H1 (cell line): Measurements from ENCODE around the gene RERG. TPM values are rescaled to one million over a fixed set of nuclear protein-coding genes. Genes with fewer than 3 reads are reported as not detected.

ENCODE experiments used
- CTCF ChIA-PET: fragments of 300-600 bp; sonication (Branson Sonifier 250); formaldehyde crosslinking; loops from one replicate; lab custom pipeline; 2021; ENCODE audit not compliant: partially characterized antibody; lab: Charles Lee
- POLR2A ChIA-PET: fragments of 300-600 bp; sonication (Branson Sonifier 250); formaldehyde crosslinking; loops from one replicate; lab custom pipeline; 2021; ENCODE audit warnings: inconsistent platforms; ENCODE audit not compliant: partially characterized antibody; lab: Charles Lee
- DNase-seq, 2 experiments: peaks; one replicate each; pipeline versions ENCODE4 v3.0.0 to v3.0.0-alpha.2; 2010 to 2022; ENCODE audit warnings: low spot score in 2 of 2, low read depth in 1 of 2, mixed read lengths in 1 of 2
- FAIRE-seq: peaks from 2 replicates; lab custom pipeline; 2011; peaks lifted over from hg19 to GRCh38; lab: Jason Lieb, UNC
- H2AFZ ChIP-seq: 2 replicates; pipeline ENCODE4 v1.8.1; 2012; ENCODE audit warnings: low read length, inconsistent platforms
- H2AK5ac ChIP-seq: 2 replicates; pipeline ENCODE4 v1.6.1; 2013; ENCODE audit warnings: low read depth, low read length
- H2BK120ac ChIP-seq: replicated peaks from 2 replicates; pipeline ENCODE3; 2013; ENCODE audit warnings: low read depth, low read length, inconsistent platforms
- H2BK12ac ChIP-seq: 2 replicates; pipeline ENCODE4 v1.6.1; 2013; ENCODE audit warnings: low read depth, low read length
- H2BK15ac ChIP-seq: 2 replicates; pipeline ENCODE4 v1.6.1; 2013; ENCODE audit warnings: low read length
- H2BK20ac ChIP-seq: 2 replicates; pipeline ENCODE4 v1.6.1; 2013; ENCODE audit warnings: low read length
- H2BK5ac ChIP-seq: 2 replicates; pipeline ENCODE4 v1.6.1; 2013; ENCODE audit warnings: low read depth, low read length
- H3K14ac ChIP-seq: 2 replicates; pipeline ENCODE4 v1.6.1; 2013; ENCODE audit warnings: inconsistent platforms; ENCODE audit not compliant: insufficient read length
- H3K18ac ChIP-seq: 2 replicates; pipeline ENCODE4 v1.6.1; 2013; ENCODE audit warnings: low read length; ENCODE audit errors: extremely low read depth
- H3K23ac ChIP-seq: 2 replicates; pipeline ENCODE4 v1.6.1; 2013; ENCODE audit warnings: inconsistent platforms; ENCODE audit not compliant: insufficient read length
- H3K23me2 ChIP-seq: 2 replicates; pipeline ENCODE4 v1.6.1; 2013; ENCODE audit warnings: low read depth, low read length
- H3K27ac ChIP-seq: 2 replicates; pipeline ENCODE4 v1.6.1; 2011; ENCODE audit warnings: low read depth, low read length, inconsistent platforms
- H3K27me3 ChIP-seq, 4 experiments: replicated peaks in 1 of 4; 1 replicate in 1 of 4; 2 replicates in 3 of 4; pipeline versions ENCODE4 v1.6.1 to v1.8.1; 2011 to 2013; ENCODE audit warnings: low read length in 3 of 4, mild to moderate bottlenecking in 3 of 4, inconsistent platforms in 2 of 4, mixed read lengths in 2 of 4, moderate library complexity in 1 of 4; ENCODE audit not compliant: control insufficient read depth in 3 of 4, insufficient read depth in 3 of 4; ENCODE audit errors: extremely low read depth in 1 of 4
- H3K36me3 ChIP-seq, 4 experiments: 2 replicates each; pipeline versions ENCODE4 v1.6.1 to v1.8.1; 2011 to 2013; ENCODE audit warnings: mild to moderate bottlenecking in 4 of 4, low read length in 3 of 4, moderate library complexity in 2 of 4, control low read depth in 1 of 4, inconsistent platforms in 1 of 4; ENCODE audit not compliant: insufficient read depth in 4 of 4, control insufficient read depth in 2 of 4
- H3K4ac ChIP-seq: replicated peaks from 2 replicates; pipeline ENCODE3; 2013; ENCODE audit warnings: low read length, low read depth, mixed read lengths, inconsistent platforms; ENCODE audit not compliant: insufficient read length
- H3K4me1 ChIP-seq, 4 experiments: replicated peaks in 1 of 4; 1 replicate in 1 of 4; 2 replicates in 3 of 4; pipeline versions ENCODE4 v1.6.1 to v1.8.1; 2011 to 2013; ENCODE audit warnings: low read length in 3 of 4, inconsistent platforms in 2 of 4, mixed read lengths in 1 of 4; ENCODE audit not compliant: insufficient read depth in 4 of 4, control insufficient read depth in 3 of 4
- H3K4me2 ChIP-seq, 2 experiments: 2 replicates each; pipeline versions ENCODE4 v1.6.1 to v1.8.1; 2011 to 2013; ENCODE audit warnings: low read depth in 2 of 2, low read length in 2 of 2, control low read depth in 1 of 2, inconsistent platforms in 1 of 2, mild to moderate bottlenecking in 1 of 2; ENCODE audit not compliant: insufficient read depth in 1 of 2
- H3K4me3 ChIP-seq, 4 experiments: fragments of 200-600, 300-600 bp in 1 of 4; sonication (generic), shearing (Covaris generic), sonication (Bioruptor Twin) in 1 of 4; 2 replicates each; pipeline versions ENCODE4 v1.5.1 to v1.8.1; 2011 to 2016; ENCODE audit warnings: low read length in 4 of 4, low read depth in 3 of 4, control low read depth in 2 of 4, inconsistent platforms in 2 of 4, mild to moderate bottlenecking in 2 of 4, mixed read lengths in 1 of 4, moderate library complexity in 1 of 4; ENCODE audit not compliant: insufficient read depth in 2 of 4; ENCODE audit errors: extremely low read depth in 1 of 4
- H3K56ac ChIP-seq: replicated peaks from 2 replicates; pipeline ENCODE3; 2013; ENCODE audit warnings: low read depth, mild to moderate bottlenecking, mixed read lengths, low read length, inconsistent platforms; ENCODE audit not compliant: insufficient read length
- H3K79me1 ChIP-seq: 2 replicates; pipeline ENCODE4 v1.6.1; 2013; ENCODE audit warnings: low read depth, low read length, control low read depth
- H3K79me2 ChIP-seq, 2 experiments: 2 replicates each; pipeline versions ENCODE4 v1.6.1 to v1.8.1; 2012 to 2013; ENCODE audit warnings: low read length in 2 of 2, mild to moderate bottlenecking in 2 of 2, inconsistent platforms in 1 of 2; ENCODE audit not compliant: insufficient read depth in 2 of 2, control insufficient read depth in 1 of 2
- H3K9ac ChIP-seq, 4 experiments: replicated peaks in 1 of 4; 1 replicate in 1 of 4; 2 replicates in 3 of 4; pipeline versions ENCODE4 v1.6.1 to v1.8.1; 2011 to 2013; ENCODE audit warnings: low read depth in 3 of 4, low read length in 3 of 4, control low read depth in 2 of 4, mild to moderate bottlenecking in 2 of 4, moderate library complexity in 2 of 4, inconsistent platforms in 1 of 4; ENCODE audit errors: extremely low read depth in 1 of 4
- H3K9me3 ChIP-seq, 2 experiments: 2 replicates each; pipeline versions ENCODE4 v1.6.1 to v1.8.1; 2012 to 2013; ENCODE audit warnings: mild to moderate bottlenecking in 2 of 2, moderate library complexity in 2 of 2, control low read depth in 1 of 2, inconsistent platforms in 1 of 2, low read depth in 1 of 2, low read length in 1 of 2, mixed read lengths in 1 of 2; ENCODE audit not compliant: insufficient read depth in 2 of 2
- H4K20me1 ChIP-seq, 2 experiments: replicated peaks in 1 of 2; 2 replicates each; pipeline versions ENCODE3 to v1.8.1; 2011 to 2013; ENCODE audit warnings: inconsistent platforms in 2 of 2, low read length in 2 of 2, mild to moderate bottlenecking in 1 of 2; ENCODE audit not compliant: insufficient read depth in 2 of 2, control insufficient read depth in 1 of 2
- H4K5ac ChIP-seq: 2 replicates; pipeline ENCODE4 v1.6.1; 2013; ENCODE audit warnings: low read length, low read depth, mixed read lengths, inconsistent platforms; ENCODE audit not compliant: insufficient read length
- H4K8ac ChIP-seq: 2 replicates; pipeline ENCODE4 v1.8.0; 2013; ENCODE audit warnings: mild to moderate bottlenecking, moderate library complexity, low read length, inconsistent platforms; ENCODE audit not compliant: insufficient read depth; ENCODE audit errors: extremely low read depth
- H4K91ac ChIP-seq: replicated peaks from 2 replicates; pipeline ENCODE3; 2013; ENCODE audit warnings: low read length, mixed read lengths, inconsistent platforms; ENCODE audit not compliant: insufficient read length
- CBX5 ChIP-seq: fragments of 300-800, 300-1000 bp; sonication (generic); IDR thresholded peaks from 2 replicates; pipeline ENCODE4 v1.7.1; 2016; ENCODE audit warnings: antibody characterized with exemption, low read length, low read depth
- CHD1 ChIP-seq: IDR thresholded peaks from 2 replicates; pipeline ENCODE4 v1.6.1; 2012; ENCODE audit warnings: low read depth, low read length, improper control_type of control experiment
- CHD2 ChIP-seq: IDR thresholded peaks from 2 replicates; pipeline ENCODE4 v1.6.1; 2012; ENCODE audit warnings: low read length, improper control_type of control experiment
- EGR1 ChIP-seq: IDR thresholded peaks from 2 replicates; pipeline ENCODE4 v1.6.1; 2011; ENCODE audit warnings: low read depth, low read length, borderline replicate concordance
- FOSL1 ChIP-seq: IDR thresholded peaks from 2 replicates; pipeline ENCODE4 v1.6.1; 2011; ENCODE audit warnings: mild to moderate bottlenecking, low read depth, low read length, moderate library complexity; ENCODE audit not compliant: insufficient read depth
- MAFK ChIP-seq: IDR thresholded peaks from 2 replicates; pipeline ENCODE4 v1.6.1; 2012; ENCODE audit warnings: low read depth, mild to moderate bottlenecking, improper control_type of control experiment, low read length
- NANOG ChIP-seq: IDR thresholded peaks from 2 replicates; pipeline ENCODE4 v1.6.1; 2011; ENCODE audit warnings: low read length, low read depth, mild to moderate bottlenecking, inconsistent platforms; ENCODE audit not compliant: insufficient read depth, poor library complexity, severe bottlenecking
- POLR2AphosphoS5 ChIP-seq: IDR thresholded peaks from 2 replicates; pipeline ENCODE4 v1.6.1; 2011; ENCODE audit warnings: low read depth, low read length
- RXRA ChIP-seq: IDR thresholded peaks from 2 replicates; pipeline ENCODE4 v1.6.1; 2011; ENCODE audit warnings: low read depth, mild to moderate bottlenecking, low read length, moderate library complexity; ENCODE audit not compliant: insufficient read depth
- SIRT6 ChIP-seq: IDR thresholded peaks from one replicate; pipeline ENCODE4 v1.7.1; 2012; ENCODE audit warnings: low read length, inconsistent platforms
- SP2 ChIP-seq: IDR thresholded peaks from 2 replicates; pipeline ENCODE4 v1.6.1; 2012; ENCODE audit warnings: mild to moderate bottlenecking, low read length, inconsistent platforms
- TAF1 ChIP-seq: IDR thresholded peaks from 2 replicates; pipeline ENCODE4 v1.6.1; 2011; ENCODE audit warnings: mild to moderate bottlenecking, low read depth, low read length
- TCF12 ChIP-seq: IDR thresholded peaks from 2 replicates; pipeline ENCODE4 v1.6.1; 2011; ENCODE audit warnings: low read depth, mild to moderate bottlenecking, low read length
- ZNF274 ChIP-seq: IDR thresholded peaks from 2 replicates; pipeline ENCODE4 v1.7.0; 2012; ENCODE audit warnings: low read length, borderline replicate concordance; ENCODE audit errors: extremely low read depth
- WGBS, 2 experiments: shearing (Covaris generic) in 1 of 2; methylation state at CpG; one replicate each; pipeline versions ENCODE4 v1.1.6 to v1.1.7; 2013 to 2015; ENCODE audit warnings: low lambda C conversion rate in 2 of 2, mixed read lengths in 2 of 2, inconsistent platforms in 1 of 2, low coverage in 1 of 2, missing lambda C conversion rate in 1 of 2; ENCODE audit not compliant: insufficient replicate concordance in 2 of 2, insufficient coverage in 1 of 2, insufficient read length in 1 of 2; ENCODE audit errors: extremely low coverage in 1 of 2, missing lambda C conversion rate in 1 of 2; 5-methylcytosine and 5-hydroxymethylcytosine counted together
- polyA plus RNA-seq, 7 experiments: library from polyadenylated mRNA; depleted of rRNA in 3 of 7; stranded (reverse) in 5 of 7; unstranded in 2 of 7; fragments of >200 nt in 5 of 7; fragments of 200-250 nt in 2 of 7; gene quantifications; 1 replicate in 5 of 7; 2 replicates in 1 of 7; 4 replicates in 1 of 7; pipeline versions ENCODE4 v1.2.1 to v1.2.3, GENCODE V29; 2011 to 2013; ENCODE audit warnings: missing spikeins in 2 of 7, mixed read lengths in 2 of 7
- total RNA-seq: library from RNA; stranded (reverse); fragmentation: NEBNext Ultra II Directional; extraction: Animal tissue kit (Norgen Biotek cat#: 25700); gene quantifications from 2 replicates; pipeline ENCODE4 v1.2.1, GENCODE V29; 2021
- TF ChIP-seq, protein P1 (sequence below): IDR thresholded peaks from 2 replicates; pipeline ENCODE4 v1.6.1; 2012; ENCODE audit warnings: inconsistent platforms

The RERG gene
- total and polyA plus RNA-seq, 2 of the 8 experiments (the other 6 are each of a cell fraction or from before 2014, with no cell fraction given), result 0.12 to 0.86 TPM

DNA sequence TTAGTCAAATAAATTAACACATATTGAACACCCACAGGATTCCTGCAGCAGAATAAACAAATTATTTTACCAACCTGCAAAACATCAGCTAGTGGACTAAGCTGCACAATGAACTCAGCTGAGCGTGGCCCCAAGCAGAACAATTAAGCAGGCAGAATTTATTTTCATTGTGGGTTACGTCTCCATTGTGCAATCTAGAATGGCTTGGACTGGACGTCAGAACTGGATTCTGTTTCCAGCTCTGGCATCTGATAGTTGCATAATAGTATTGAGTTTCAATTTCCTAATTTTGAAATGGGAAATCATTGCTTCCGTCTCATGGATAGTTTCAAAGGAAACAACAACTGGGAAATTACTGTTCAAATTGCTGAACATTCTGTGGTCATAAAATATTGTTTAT is 35.5 kb upstream of the RERG start:
- H3K23ac ChIP-seq, result no peak overlapping the region
- H2AFZ ChIP-seq, result no peak overlapping the region
- no peak overlapping the region for H4K5ac ChIP-seq
- H3K4me3 ChIP-seq, result no peak overlapping the region
- no peak overlapping the region for H2BK20ac ChIP-seq
- ChIA-PET POLR2A (no interaction called here), CTCF (interaction anchor here (1.9 kb wide), 1 partner anchor 11 kb away, joined by 5 read pairs; no protein-coding TSS in a partner anchor)
- no peak overlapping the region for H3K4me2 ChIP-seq
- no peaks in the 10 kb centered on the region; the same call in 1 of the 2 replicates for H3K23me2 ChIP-seq
- H3K4me1 ChIP-seq, result no peaks in the 10 kb centered on the region; a peak in 1 of 7 replicates
- H2BK120ac ChIP-seq, result no peak overlapping the region
- no peak overlapping the region for H4K91ac ChIP-seq
- H3K9me3 ChIP-seq, result no peaks in the 10 kb centered on the region
- no peaks in the 10 kb centered on the region for H3K36me3 ChIP-seq
- H2AK5ac ChIP-seq, result no peak overlapping the region
- no peak overlapping the region for H3K4ac ChIP-seq
- H2BK15ac ChIP-seq, result no peak overlapping the region
- no peak overlapping the region for H3K18ac ChIP-seq
- no peaks in the 10 kb centered on the region for H3K79me1 ChIP-seq
- no peak for FAIRE-seq
- H4K8ac ChIP-seq, result no peak overlapping the region
- no peaks in the 10 kb centered on the region for H4K20me1 ChIP-seq
- peaks cover 0 to 1% (median 0%) of the 10 kb centered on the region in 4 experiments; a peak in 1 of 7 replicates for H3K27me3 ChIP-seq
- H3K56ac ChIP-seq, result no peak overlapping the region
- H3K79me2 ChIP-seq, result no peaks in the 10 kb centered on the region
- no peak for DNase-seq
- H3K27ac ChIP-seq, result no peak overlapping the region
- no peak overlapping the region for H3K14ac ChIP-seq
- no peak overlapping the region for H3K9ac ChIP-seq
- WGBS, 2 experiments, result 88% methylated on average over 4 of the region's 4 CpGs; no CpG with 5 or more reads in 1 of the 2 experiments
- no peak overlapping the region for H2BK12ac ChIP-seq
- no peak overlapping the region for H2BK5ac ChIP-seq
- TF ChIP-seq SIRT6 (no peak), CHD2 (no peak), TCF12 (no peak), CBX5 (no peak), POLR2AphosphoS5 (no peak), CHD1 (no peak), FOSL1 (no peak), RXRA (no peak), EGR1 (no peak), TAF1 (no peak), MAFK (no peak), SP2 (no peak), NANOG (no peak), ZNF274 (no peak)
- TF ChIP-seq, protein P1, sequence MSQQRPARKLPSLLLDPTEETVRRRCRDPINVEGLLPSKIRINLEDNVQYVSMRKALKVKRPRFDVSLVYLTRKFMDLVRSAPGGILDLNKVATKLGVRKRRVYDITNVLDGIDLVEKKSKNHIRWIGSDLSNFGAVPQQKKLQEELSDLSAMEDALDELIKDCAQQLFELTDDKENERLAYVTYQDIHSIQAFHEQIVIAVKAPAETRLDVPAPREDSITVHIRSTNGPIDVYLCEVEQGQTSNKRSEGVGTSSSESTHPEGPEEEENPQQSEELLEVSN, result no peak
